ENCODE measurements around the gene WDR7. TPM values are rescaled to one million over a fixed set of nuclear protein-coding genes. Genes with fewer than 3 reads are reported as not detected.

Gene WDR7
- total and polyA plus RNA-seq, 10 of the 15 experiments (the other 5 are each of a cell fraction or from before 2014, with no cell fraction given) = 2.8 to 16.5 (median 11.7) TPM

GRCh38 chr18:56747032-56747658, 96.0 kb downstream of the WDR7 start:
- Histone ChIP-seq H3K36me3 (ENCODE audit: control insufficient read depth in 2 of 2, insufficient read depth in 2 of 2, low read length in 1 of 2) (no peaks in the 10 kb centered on the region), H3K4me1 (ENCODE audit: control insufficient read depth, insufficient read depth, low read length) (no peaks in the 10 kb centered on the region), H3K9me3 (replicated peaks; ENCODE audit: control insufficient read depth, insufficient read depth, low read length) (no peaks in the 10 kb centered on the region), H3K9ac (ENCODE audit: control insufficient read depth, insufficient read depth, low read length) (no peak overlapping the region), H4K20me1 (ENCODE audit: control insufficient read depth, insufficient read depth) (no peaks in the 10 kb centered on the region), H3K4me3 (no peak overlapping the region), H3K79me2 (ENCODE audit: control insufficient read depth, insufficient read depth, low read length) (no peaks in the 10 kb centered on the region), H3K27ac (ENCODE audit: control insufficient read depth, insufficient read depth) (no peak overlapping the region), H3K4me2 (ENCODE audit: control insufficient read depth, insufficient read depth) (no peak overlapping the region), H2AFZ (ENCODE audit: control insufficient read depth, low read depth, low read length) (no peak overlapping the region), H3K27me3 (replicated peaks in 1 of 2; ENCODE audit: control insufficient read depth in 2 of 2, insufficient read depth in 2 of 2, low read length in 1 of 2) (no peaks in the 10 kb centered on the region)
- ChIA-PET RAD21 (ENCODE audit: unreplicated experiment) (interaction anchor here (1.1 to 1.3 kb wide), 4 partner anchors 13 to 1212 kb away, joined by 3 to 5 read pairs (median 4); no protein-coding TSS in a partner anchor), CTCF (interaction anchor here (0.6 to 5.4 kb wide), 10 partner anchors 10 to 813 kb away, joined by 3 to 54 read pairs (median 4); no protein-coding TSS in a partner anchor), SMC1A (ENCODE audit: uncharacterized antibody, unreplicated experiment) (interaction anchor here (0.9 to 1.5 kb wide), 4 partner anchors 14 to 699 kb away, joined by 3 to 5 read pairs (median 3); no protein-coding TSS in a partner anchor), POLR2A (interaction anchor here (0.6 kb wide), 1 partner anchor 100 kb away, joined by 3 read pairs; no protein-coding TSS in a partner anchor)
- ATAC-seq (peak; percentile 49; the same call in 2 of the 3 replicates), FAIRE-seq (no peak), DNase-seq (ENCODE audit: low read depth, low spot score) (no peak)
- WGBS (ENCODE audit: insufficient coverage, insufficient replicate concordance, low lambda C conversion rate, missing lambda C conversion rate) = 100% methylated on average over 1 of the region's 1 CpG
- BruUV-seq (replicated peaks) = no TSS peak
- TF ChIP-seq MEF2B (IDR thresholded peaks at IDR 0.05; ENCODE audit: partially characterized antibody, poor library complexity, severe bottlenecking) (no peak), IKZF1 (conservative IDR thresholded peaks at IDR 0.05) (no peak), ZNF207 (IDR thresholded peaks at IDR 0.05; ENCODE audit: borderline replicate concordance) (no peak), HDAC6 (IDR thresholded peaks at IDR 0.05; ENCODE audit: unreplicated experiment) (no peak), CBX5 (IDR thresholded peaks at IDR 0.05; ENCODE audit: low read depth) (no peak), LARP7 (IDR thresholded peaks at IDR 0.05) (no peak), ZNF687 (IDR thresholded peaks at IDR 0.05) (no peak), ELK1 (IDR thresholded peaks at IDR 0.05; ENCODE audit: low read depth, low read length) (no peak), SMAD5 (IDR thresholded peaks at IDR 0.05; ENCODE audit: low read depth) (no peak), NFYB (IDR thresholded peaks at IDR 0.05; ENCODE audit: insufficient read depth, low read depth, low read length) (no peak), NR2F1 (conservative IDR thresholded peaks at IDR 0.05) (no peak)
- in situ Hi-C loops (cut with MboI) = no loop called here
- intact Hi-C loops (cut with micrococcal nuclease; ENCODE audit: unreplicated experiment) = no loop called here
